Raji (cell line): ENCODE results near the gene GRK5.

Experiments
- POLR2A ChIP-seq: IDR thresholded peaks from 2 replicates; pipeline ENCODE4 v1.6.1; 2011; ENCODE audit warnings: low read depth, low read length, control low read depth; ENCODE audit not compliant: insufficient read depth

GRK5 gene

GRCh38 chr10:119291223-119291900 lies 84.0 kb downstream of the GRK5 start:
- no peak for TF ChIP-seq POLR2A

GRCh38 chr10:119292968-119293760 lies 85.8 kb downstream of the GRK5 start:
- TF ChIP-seq POLR2A = no peak

- no peak for TF ChIP-seq POLR2A
Measured at GRCh38 chr10:119296703-119297102, 89.3 kb downstream of the GRK5 start.

- TF ChIP-seq POLR2A = no peak
Measured at GRCh38 chr10:119297207-119297968, 90.0 kb downstream of the GRK5 start.

- TF ChIP-seq POLR2A = no peak
Measured at GRCh38 chr10:119298810-119299209, 91.4 kb downstream of the GRK5 start.

- no peak for TF ChIP-seq POLR2A
Measured at GRCh38 chr10:119299531-119299930, 92.2 kb downstream of the GRK5 start.

GRCh38 chr10:119301397-119301796 lies 94.0 kb downstream of the GRK5 start:
- no peak for TF ChIP-seq POLR2A

- TF ChIP-seq POLR2A = no peak
Measured at GRCh38 chr10:119302172-119302571, 94.8 kb downstream of the GRK5 start.

- no peak for TF ChIP-seq POLR2A
Measured at GRCh38 chr10:119302591-119303253, 95.4 kb downstream of the GRK5 start.

- TF ChIP-seq POLR2A = no peak
Measured at GRCh38 chr10:119303886-119304285, 96.5 kb downstream of the GRK5 start.

- no peak for TF ChIP-seq POLR2A
Measured at GRCh38 chr10:119304541-119304940, 97.2 kb downstream of the GRK5 start.

- TF ChIP-seq POLR2A = peak; percentile 23
Measured at GRCh38 chr10:119305860-119306513, 98.6 kb downstream of the GRK5 start.

- TF ChIP-seq POLR2A = no peak
Measured at GRCh38 chr10:119306514-119306951, 99.2 kb downstream of the GRK5 start.

GRCh38 chr10:119306986-119307392 lies 99.6 kb downstream of the GRK5 start:
- TF ChIP-seq POLR2A = no peak

- TF ChIP-seq POLR2A = no peak
Measured at GRCh38 chr10:119308089-119308488, 100.7 kb downstream of the GRK5 start.
